Measurements from ENCODE around the gene GSS. TPM values are rescaled to one million over a fixed set of nuclear protein-coding genes. Genes with fewer than 3 reads are reported as not detected.

GSS gene
- total and polyA plus RNA-seq, 4 donors = 20.8 to 38.8 (median 35.4) TPM

DNA sequence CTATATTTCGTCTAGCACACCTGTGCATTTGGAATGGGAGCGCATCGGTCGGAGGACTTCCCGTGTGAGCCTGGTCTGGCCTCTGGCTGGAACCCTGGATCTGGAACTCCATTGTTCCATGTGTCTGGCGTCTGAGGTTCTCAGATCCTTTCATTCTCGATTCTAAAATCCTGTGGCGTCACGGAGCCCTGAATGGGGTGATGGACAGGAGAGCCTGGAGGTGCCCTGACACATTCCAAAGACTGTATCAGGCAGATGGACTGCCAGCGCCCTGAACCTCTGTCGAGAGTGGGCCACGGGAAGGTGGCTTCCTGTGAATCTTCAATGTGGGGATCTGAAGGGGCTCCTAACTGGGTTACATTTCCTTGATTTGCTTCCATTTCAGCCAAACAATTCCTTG, 20.7 kb upstream of the GSS start:
- H3K36me3 ChIP-seq (ENCODE audit: control insufficient read depth in 4 of 4, insufficient read depth in 3 of 4, low read depth in 1 of 4, low read length in 3 of 4) = no peaks in the 10 kb centered on the region
- WGBS = 89% methylated on average over 12 of the region's 12 CpGs
- H3K27me3 ChIP-seq (ENCODE audit: control insufficient read depth in 4 of 4, insufficient read depth in 4 of 4, low read length in 3 of 4) = no peaks in the 10 kb centered on the region
- no peak overlapping the region for H3K4me3 ChIP-seq (ENCODE audit: low read depth in 1 of 3, low read length in 3 of 3)
- TF ChIP-seq FOXA1 (IDR thresholded peaks at IDR 0.05) (no peak), RAD21 (IDR thresholded peaks at IDR 0.05) (no peak), NR2F2 (IDR thresholded peaks at IDR 0.05) (no peak), HNF4G (IDR thresholded peaks at IDR 0.05) (no peak), HNF4A (conservative IDR thresholded peaks at IDR 0.05) (no peak), EGR1 (IDR thresholded peaks at IDR 0.05; ENCODE audit: low read depth in 2 of 2) (no peak), TAF1 (conservative IDR thresholded peaks at IDR 0.05) (no peak), YY1 (IDR thresholded peaks at IDR 0.05) (no peak)
- TF ChIP-seq, protein P1, sequence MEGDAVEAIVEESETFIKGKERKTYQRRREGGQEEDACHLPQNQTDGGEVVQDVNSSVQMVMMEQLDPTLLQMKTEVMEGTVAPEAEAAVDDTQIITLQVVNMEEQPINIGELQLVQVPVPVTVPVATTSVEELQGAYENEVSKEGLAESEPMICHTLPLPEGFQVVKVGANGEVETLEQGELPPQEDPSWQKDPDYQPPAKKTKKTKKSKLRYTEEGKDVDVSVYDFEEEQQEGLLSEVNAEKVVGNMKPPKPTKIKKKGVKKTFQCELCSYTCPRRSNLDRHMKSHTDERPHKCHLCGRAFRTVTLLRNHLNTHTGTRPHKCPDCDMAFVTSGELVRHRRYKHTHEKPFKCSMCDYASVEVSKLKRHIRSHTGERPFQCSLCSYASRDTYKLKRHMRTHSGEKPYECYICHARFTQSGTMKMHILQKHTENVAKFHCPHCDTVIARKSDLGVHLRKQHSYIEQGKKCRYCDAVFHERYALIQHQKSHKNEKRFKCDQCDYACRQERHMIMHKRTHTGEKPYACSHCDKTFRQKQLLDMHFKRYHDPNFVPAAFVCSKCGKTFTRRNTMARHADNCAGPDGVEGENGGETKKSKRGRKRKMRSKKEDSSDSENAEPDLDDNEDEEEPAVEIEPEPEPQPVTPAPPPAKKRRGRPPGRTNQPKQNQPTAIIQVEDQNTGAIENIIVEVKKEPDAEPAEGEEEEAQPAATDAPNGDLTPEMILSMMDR (IDR thresholded peaks at IDR 0.05; ENCODE audit: low read depth, low read length, missing input control) = no peak
- TF ChIP-seq, protein P2, sequence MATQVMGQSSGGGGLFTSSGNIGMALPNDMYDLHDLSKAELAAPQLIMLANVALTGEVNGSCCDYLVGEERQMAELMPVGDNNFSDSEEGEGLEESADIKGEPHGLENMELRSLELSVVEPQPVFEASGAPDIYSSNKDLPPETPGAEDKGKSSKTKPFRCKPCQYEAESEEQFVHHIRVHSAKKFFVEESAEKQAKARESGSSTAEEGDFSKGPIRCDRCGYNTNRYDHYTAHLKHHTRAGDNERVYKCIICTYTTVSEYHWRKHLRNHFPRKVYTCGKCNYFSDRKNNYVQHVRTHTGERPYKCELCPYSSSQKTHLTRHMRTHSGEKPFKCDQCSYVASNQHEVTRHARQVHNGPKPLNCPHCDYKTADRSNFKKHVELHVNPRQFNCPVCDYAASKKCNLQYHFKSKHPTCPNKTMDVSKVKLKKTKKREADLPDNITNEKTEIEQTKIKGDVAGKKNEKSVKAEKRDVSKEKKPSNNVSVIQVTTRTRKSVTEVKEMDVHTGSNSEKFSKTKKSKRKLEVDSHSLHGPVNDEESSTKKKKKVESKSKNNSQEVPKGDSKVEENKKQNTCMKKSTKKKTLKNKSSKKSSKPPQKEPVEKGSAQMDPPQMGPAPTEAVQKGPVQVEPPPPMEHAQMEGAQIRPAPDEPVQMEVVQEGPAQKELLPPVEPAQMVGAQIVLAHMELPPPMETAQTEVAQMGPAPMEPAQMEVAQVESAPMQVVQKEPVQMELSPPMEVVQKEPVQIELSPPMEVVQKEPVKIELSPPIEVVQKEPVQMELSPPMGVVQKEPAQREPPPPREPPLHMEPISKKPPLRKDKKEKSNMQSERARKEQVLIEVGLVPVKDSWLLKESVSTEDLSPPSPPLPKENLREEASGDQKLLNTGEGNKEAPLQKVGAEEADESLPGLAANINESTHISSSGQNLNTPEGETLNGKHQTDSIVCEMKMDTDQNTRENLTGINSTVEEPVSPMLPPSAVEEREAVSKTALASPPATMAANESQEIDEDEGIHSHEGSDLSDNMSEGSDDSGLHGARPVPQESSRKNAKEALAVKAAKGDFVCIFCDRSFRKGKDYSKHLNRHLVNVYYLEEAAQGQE (IDR thresholded peaks at IDR 0.05) = no peak
- TF ChIP-seq, protein P3, sequence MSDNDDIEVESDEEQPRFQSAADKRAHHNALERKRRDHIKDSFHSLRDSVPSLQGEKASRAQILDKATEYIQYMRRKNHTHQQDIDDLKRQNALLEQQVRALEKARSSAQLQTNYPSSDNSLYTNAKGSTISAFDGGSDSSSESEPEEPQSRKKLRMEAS (IDR thresholded peaks at IDR 0.05) = no peak
- TF ChIP-seq, protein P4, sequence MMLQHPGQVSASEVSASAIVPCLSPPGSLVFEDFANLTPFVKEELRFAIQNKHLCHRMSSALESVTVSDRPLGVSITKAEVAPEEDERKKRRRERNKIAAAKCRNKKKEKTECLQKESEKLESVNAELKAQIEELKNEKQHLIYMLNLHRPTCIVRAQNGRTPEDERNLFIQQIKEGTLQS (IDR thresholded peaks at IDR 0.05) = no peak
- TF ChIP-seq, protein P5, sequence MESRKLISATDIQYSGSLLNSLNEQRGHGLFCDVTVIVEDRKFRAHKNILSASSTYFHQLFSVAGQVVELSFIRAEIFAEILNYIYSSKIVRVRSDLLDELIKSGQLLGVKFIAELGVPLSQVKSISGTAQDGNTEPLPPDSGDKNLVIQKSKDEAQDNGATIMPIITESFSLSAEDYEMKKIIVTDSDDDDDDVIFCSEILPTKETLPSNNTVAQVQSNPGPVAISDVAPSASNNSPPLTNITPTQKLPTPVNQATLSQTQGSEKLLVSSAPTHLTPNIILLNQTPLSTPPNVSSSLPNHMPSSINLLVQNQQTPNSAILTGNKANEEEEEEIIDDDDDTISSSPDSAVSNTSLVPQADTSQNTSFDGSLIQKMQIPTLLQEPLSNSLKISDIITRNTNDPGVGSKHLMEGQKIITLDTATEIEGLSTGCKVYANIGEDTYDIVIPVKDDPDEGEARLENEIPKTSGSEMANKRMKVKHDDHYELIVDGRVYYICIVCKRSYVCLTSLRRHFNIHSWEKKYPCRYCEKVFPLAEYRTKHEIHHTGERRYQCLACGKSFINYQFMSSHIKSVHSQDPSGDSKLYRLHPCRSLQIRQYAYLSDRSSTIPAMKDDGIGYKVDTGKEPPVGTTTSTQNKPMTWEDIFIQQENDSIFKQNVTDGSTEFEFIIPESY (IDR thresholded peaks at IDR 0.05) = no peak
- no peak overlapping the region for H3K9ac ChIP-seq (ENCODE audit: low read depth in 1 of 2, low read length in 2 of 2)
- no peaks in the 10 kb centered on the region for H3K4me1 ChIP-seq (ENCODE audit: control insufficient read depth in 4 of 4, insufficient read depth in 4 of 4, low read length in 3 of 4)
- H3K9me3 ChIP-seq (ENCODE audit: control insufficient read depth in 4 of 4, low read length in 3 of 4) = no peaks in the 10 kb centered on the region
- no peak for DNase-seq (ENCODE audit: low spot score)
- no peak overlapping the region for H3K27ac ChIP-seq (ENCODE audit: low read depth in 1 of 2, low read length in 2 of 2)

DNA sequence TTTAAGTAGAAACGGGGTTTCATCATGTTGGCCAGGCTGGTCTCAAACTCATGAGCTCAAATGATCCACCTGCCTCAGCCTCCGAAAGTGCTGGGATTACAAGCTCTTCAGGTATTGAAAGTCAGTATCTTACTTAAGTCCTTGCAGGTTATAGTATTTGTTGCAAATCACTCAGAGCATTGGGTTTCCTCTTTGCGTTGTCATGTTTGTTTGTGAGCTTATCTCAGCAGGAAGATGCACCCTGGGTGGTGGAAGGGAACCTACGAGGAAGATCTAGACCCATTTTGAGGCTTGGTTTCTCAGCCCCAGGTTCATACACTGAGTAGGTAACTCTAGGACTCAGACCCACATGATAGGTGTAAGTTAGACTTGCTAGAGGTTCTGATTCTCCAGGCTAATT, 18.6 kb upstream of the GSS start:
- Histone ChIP-seq H3K9me3 (ENCODE audit: control insufficient read depth in 4 of 4, low read length in 3 of 4) (no peaks in the 10 kb centered on the region), H3K4me1 (ENCODE audit: control insufficient read depth in 4 of 4, insufficient read depth in 4 of 4, low read length in 3 of 4) (no peaks in the 10 kb centered on the region), H3K27ac (ENCODE audit: low read depth in 1 of 2, low read length in 2 of 2) (no peak overlapping the region), H3K9ac (ENCODE audit: low read depth in 1 of 2, low read length in 2 of 2) (no peak overlapping the region), H3K27me3 (ENCODE audit: control insufficient read depth in 4 of 4, insufficient read depth in 4 of 4, low read length in 3 of 4) (no peaks in the 10 kb centered on the region), H3K4me3 (ENCODE audit: low read depth in 1 of 3, low read length in 3 of 3) (no peak overlapping the region), H3K36me3 (ENCODE audit: control insufficient read depth in 4 of 4, insufficient read depth in 3 of 4, low read depth in 1 of 4, low read length in 3 of 4) (no peaks in the 10 kb centered on the region)
- 87% methylated on average over 4 of the region's 4 CpGs for WGBS
- no peak for DNase-seq (ENCODE audit: low spot score)
- TF ChIP-seq NR2F2 (IDR thresholded peaks at IDR 0.05) = no peak
- TF ChIP-seq, protein P3 (IDR thresholded peaks at IDR 0.05) = no peak
- TF ChIP-seq EGR1 (IDR thresholded peaks at IDR 0.05; ENCODE audit: low read depth in 2 of 2) = no peak
- TF ChIP-seq, protein P1 (IDR thresholded peaks at IDR 0.05; ENCODE audit: low read depth, low read length, missing input control) = no peak
- TF ChIP-seq, protein P5 (IDR thresholded peaks at IDR 0.05) = no peak
